Fibroblast of skin of right quadriceps (primary cell): ENCODE results near the gene GPANK1.

Experiments used
- DNase-seq: peaks from one replicate; pipeline ENCODE4 v3.0.0-alpha.2; 2013

The GPANK1 gene

DNA sequence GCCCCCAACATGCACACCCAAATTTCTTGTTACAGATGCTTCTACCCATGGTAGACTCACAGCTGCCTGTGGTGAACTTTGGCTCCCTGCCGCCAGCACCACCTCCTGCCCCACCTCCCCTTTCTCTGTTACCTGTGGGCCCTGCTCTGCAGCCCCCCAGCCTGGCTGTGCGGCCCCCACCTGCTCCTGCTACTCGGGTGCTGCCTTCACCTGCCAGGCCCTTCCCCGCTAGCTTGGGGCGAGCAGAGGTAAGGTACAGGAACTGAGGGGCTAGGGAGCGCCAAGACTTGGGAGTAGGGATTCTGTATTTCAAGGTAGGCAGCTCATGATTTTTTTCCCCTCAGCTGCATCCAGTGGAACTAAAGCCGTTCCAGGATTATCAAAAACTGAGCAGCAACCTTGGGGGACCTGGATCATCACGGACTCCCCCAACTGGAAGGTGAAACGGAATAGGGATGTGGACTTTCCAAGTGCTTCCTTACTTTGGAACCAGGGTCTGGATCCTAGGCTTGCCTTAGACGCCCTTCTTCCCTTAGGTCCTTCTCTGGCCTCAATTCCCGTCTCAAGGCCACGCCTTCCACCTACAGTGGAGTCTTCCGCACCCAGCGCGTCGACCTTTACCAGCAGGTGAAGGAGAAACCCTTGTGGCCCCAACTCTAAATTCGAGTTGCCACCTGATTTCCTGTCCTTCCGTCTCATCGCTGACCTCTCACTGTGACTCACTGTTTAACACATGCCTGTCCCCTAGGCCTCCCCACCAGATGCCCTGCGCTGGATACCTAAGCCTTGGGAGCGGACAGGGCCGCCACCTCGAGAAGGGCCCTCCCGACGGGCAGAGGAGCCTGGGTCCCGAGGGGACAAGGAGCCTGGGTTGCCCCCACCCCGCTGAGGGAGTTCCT, 27.9 kb downstream of the GPANK1 start:
- DNase-seq = no peak

DNA sequence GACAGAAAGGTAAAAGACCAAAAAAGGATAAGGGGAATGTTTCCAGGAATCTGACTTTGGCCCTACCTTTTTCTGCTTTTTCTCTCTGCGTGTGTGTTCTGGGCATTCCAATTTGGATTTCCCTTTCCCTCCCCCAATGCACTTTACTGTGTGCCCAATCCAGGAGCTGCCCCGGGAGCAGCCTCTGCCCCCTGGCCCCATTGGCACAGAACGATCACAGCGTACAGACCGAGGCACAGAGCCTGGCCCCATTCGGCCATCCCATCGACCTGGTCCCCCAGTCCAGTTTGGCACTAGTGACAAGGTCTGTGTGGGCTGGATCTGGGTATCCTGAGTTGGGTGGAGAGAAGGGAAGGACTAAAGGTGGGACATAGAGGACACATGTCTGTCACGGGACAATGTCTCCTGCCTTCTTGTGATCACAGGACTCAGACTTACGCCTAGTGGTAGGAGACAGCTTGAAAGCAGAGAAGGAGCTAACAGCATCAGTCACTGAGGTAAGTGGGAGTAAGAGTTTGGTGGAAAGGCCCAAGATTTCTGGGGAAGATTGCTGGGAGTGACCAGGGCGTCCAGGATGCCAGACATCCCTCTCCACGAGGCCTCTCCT, 29.7 kb downstream of the GPANK1 start:
- no peak for DNase-seq

DNA sequence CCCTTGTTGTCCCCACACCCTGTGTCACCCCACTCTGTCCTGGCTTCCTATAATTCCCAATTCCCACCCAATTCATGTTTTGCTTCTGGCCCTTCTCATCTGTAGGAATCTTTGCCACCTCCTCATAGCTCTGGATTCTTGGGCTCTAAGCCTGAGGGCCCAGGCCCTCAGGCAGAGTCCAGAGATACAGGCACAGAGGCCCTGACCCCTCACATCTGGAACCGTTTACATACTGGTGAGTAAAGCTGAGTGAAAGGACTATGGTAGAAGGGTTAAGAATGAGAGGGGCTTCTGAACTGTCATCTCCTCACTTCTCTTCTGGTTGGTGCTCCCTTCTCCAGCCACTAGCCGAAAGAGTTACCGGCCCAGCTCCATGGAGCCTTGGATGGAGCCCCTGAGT, 30.7 kb downstream of the GPANK1 start:
- DNase-seq = no peak

DNA sequence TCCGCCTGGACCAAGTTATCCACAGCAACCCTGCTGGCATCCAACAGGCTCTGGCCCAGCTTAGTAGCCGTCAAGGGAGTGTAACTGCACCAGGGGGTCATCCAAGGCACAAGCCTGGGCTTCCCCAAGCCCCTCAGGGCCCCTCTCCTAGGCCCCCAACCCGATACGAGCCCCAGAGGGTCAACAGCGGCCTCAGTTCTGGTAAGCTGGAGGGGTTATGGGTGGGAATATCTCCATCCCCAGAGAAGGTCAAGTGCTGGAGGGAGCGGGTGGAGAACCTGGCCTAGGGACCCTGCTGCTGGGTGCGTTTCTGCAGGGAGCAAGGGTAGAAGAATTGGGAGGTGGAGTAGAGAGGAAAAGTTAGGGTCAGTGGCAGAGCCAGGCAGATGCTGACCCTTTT, 31.4 kb downstream of the GPANK1 start:
- no peak for DNase-seq

DNA sequence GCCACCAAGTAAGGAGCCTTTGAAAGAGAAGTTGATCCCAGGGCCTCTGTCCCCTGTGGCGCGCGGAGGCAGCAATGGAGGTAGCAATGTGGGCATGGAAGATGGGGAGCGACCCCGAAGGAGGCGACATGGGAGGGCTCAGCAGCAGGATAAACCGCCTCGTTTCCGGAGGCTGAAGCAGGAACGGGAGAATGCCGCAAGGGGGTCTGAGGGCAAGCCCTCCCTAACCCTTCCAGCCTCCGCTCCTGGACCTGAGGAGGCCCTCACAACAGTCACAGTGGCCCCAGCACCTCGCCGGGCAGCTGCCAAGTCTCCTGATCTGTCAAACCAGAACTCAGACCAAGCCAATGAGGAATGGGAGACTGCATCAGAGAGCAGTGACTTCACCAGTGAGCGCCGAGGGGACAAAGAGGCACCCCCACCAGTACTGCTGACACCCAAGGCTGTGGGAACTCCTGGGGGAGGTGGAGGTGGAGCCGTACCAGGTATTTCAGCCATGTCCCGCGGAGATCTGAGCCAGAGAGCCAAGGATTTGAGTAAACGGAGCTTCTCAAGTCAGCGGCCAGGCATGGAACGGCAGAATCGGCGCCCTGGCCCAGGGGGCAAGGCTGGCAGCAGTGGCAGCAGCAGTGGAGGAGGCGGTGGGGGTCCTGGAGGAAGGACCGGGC, 32.4 kb downstream of the GPANK1 start:
- DNase-seq = no peak

DNA sequence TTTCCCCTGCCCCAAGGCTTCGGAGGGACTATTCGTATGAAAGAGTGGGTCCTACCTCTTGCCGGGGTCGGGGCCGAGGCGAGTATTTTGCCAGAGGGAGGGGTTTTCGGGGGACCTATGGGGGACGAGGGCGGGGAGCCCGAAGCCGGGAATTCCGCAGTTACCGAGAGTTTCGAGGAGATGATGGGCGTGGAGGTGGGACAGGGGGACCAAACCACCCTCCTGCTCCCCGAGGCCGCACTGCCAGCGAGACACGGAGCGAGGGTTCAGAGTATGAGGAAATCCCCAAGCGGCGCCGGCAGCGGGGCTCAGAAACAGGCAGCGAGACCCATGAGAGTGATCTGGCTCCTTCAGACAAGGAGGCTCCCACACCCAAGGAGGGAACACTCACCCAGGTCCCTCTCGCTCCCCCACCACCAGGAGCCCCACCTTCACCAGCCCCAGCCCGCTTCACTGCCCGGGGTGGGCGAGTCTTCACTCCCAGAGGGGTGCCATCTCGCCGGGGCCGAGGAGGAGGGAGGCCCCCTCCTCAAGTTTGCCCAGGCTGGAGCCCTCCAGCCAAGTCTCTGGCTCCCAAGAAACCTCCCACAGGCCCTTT, 33.0 kb downstream of the GPANK1 start:
- DNase-seq = no peak

DNA sequence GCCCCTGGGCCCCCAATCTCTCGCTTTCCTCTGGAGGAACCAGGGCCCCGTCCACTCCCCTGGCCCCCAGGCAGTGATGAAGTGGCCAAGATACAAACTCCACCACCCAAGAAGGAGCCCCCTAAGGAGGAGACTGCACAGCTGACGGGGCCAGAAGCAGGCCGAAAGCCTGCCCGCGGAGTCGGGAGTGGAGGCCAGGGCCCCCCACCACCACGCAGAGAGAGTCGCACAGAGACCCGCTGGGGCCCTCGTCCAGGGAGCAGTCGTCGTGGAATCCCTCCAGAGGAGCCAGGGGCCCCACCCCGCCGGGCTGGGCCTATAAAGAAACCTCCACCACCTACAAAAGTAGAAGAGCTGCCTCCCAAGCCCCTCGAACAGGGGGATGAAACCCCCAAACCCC, 33.6 kb downstream of the GPANK1 start:
- no peak for DNase-seq

DNA sequence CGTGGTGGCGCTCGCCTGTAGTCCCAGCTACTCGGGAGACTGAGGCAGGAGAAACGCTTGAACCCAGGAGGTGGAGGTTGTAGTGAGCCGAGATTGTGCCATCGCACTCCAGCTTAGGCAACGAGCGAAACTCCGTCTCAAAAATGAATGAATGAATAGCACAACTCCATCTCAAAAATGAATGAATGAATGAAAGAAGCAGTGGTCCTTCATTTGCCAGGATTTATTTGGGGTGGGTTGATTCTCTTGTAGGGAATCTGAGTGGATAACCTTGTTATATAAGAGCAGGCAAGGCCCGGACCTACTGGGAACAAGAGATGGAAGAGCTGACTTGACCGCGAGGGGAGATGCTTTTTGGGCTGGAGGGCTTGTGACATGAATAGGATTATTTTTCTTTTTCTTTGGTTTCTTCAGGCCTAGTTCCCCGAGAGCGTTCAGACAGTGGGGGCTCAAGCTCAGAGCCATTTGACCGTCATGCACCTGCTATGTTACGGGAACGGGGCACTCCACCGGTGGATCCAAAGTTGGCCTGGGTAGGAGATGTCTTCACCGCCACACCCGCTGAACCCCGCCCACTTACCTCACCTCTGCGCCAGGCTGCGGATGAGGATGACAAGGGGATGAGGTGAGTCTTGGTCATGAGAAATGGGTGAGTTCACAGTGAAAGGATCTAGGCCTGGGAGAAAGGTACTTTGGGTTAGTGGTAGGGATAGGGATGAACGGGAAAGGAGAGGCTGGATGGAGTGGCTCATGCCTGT, 34.4 kb downstream of the GPANK1 start:
- no peak for DNase-seq

DNA sequence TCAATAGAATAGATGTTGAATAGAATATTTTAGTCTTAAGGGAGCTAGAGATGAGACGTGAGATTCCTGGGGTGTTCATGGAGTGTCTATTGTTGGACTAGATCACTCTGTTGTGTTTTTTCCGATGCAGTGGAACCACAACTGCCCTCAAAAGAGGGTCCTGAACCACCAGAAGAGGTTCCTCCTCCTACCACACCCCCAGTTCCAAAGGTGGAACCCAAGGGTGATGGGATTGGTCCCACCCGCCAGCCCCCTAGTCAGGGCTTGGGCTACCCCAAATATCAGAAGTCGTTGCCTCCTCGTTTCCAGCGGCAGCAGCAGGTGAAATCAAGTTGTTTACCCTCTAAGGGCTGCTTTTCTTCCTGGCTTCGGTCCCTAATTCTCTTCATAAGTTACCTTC, 35.8 kb downstream of the GPANK1 start:
- no peak for DNase-seq

DNA sequence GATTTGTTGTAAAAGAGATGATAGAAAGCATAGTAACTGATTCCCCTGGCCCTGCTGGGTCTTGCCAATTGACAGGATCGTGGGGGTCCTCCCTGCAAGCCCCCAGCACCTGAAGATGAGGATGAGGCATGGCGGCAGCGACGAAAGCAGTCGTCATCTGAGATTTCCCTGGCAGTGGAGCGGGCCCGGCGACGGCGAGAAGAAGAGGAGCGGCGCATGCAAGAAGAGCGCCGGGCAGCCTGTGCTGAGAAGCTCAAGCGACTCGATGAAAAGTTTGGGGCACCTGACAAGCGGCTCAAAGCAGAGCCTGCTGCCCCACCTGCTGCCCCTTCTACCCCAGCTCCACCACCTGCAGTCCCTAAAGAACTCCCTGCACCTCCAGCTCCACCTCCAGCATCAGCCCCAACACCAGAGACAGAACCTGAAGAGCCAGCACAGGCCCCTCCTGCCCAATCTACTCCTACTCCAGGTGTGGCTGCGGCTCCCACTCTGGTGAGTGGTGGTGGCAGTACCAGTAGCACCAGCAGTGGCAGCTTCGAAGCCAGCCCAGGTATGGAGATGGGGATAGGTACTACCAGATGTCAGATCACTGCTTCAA, 37.0 kb downstream of the GPANK1 start:
- DNase-seq = no peak

DNA sequence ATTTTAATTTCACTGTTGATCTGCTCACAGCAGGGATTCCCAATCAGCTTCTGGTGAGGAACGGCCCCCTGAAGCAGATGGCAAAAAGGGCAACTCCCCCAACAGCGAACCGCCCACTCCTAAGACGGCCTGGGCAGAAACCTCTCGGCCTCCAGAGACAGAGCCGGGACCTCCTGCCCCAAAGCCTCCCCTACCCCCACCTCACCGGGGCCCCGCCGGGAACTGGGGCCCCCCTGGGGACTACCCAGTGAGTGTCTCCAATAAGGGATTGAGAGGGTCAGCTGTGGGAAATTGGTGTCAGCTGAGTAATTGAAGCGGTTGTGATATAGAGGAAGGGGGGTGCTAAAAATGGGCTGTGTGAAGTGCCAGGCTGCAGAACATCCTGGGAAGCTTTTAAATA, 37.8 kb downstream of the GPANK1 start:
- DNase-seq = no peak

DNA sequence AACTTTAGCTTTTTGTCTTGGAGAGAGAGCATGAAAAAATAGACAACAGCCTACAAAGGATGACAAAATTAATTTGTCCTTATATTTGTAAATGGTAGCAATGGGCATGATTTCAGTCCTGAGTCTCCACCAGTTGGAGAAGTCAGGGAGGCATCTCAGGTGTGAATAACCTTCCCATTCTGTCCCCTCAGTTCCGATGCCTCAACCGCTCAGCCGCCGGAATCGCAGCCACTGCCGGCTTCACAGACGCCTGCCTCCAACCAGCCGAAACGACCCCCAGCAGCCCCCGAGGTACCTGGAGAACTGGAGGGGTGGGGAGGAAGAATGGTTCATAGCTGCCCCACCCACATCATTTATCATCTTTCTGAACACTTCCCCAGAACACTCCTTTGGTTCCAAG, 40.7 kb downstream of the GPANK1 start:
- no peak for DNase-seq

DNA sequence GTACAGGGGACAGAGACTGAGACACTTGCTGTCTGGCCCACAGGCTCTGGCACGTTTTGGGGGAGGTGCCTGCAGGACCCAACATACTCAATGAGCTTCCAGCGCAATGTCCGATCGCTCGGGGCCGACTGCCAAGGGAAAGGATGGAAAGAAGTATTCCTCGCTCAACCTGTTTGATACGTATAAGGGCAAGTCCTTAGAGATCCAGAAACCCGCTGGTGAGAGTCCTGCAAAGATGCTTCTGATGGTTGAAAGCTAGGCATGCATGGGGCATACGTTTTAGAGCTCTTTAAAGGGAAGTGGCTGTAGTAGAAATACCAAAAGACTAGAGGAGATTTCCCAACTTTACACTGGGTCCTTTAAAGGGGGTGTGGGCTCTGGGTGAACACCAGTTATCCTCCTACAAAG, 42.1 kb downstream of the GPANK1 start:
- no peak for DNase-seq

DNA sequence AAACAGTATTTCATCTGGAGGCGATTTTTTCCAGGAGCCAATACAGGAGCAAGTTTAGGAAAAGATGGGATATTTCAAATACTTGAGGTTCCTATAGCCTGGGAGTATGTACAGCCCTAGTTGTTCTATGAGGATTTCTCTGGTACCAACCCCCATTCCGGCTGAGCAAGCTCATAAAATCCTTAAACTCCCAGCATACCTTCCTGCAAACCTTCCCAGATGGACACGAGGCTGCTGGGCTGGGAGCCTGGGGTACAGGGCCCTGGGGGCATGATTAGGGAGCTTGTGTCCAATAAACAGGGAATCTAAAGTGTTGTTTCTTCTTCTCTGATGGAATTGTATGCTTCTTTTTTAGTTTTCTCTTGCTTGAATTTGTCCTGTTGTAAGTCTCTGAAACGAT, 42.8 kb downstream of the GPANK1 start:
- peak; percentile 37 for DNase-seq

DNA sequence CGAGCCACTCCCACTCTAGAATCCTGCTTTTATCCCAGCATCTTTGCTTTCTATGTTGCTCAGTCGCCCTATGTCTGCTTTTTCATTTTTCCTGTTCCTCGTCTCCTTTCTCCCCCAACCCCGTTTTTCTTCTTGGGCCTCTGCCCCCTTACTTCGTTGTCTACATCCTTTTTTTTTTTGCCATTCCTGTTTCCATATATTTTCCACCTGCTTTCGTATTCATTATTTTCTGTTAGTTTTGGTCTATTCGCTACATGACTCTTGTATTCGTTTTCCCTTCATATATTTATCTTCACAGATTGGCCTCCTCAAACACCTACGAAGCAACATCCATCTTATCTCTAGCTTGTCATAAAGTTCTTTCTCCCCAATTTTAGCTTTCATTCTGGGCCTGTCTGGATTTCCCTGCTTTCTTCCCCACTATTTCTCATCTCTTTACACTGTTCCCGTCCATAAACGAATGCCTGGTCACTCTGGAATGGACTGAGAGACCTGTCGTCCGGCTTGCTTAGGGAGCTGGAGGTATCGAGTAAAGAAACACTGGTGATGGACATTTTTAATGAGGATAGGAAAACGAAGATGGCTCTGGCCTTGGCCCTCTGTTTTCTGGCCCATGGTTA, 43.4 kb downstream of the GPANK1 start:
- no peak for DNase-seq

DNA sequence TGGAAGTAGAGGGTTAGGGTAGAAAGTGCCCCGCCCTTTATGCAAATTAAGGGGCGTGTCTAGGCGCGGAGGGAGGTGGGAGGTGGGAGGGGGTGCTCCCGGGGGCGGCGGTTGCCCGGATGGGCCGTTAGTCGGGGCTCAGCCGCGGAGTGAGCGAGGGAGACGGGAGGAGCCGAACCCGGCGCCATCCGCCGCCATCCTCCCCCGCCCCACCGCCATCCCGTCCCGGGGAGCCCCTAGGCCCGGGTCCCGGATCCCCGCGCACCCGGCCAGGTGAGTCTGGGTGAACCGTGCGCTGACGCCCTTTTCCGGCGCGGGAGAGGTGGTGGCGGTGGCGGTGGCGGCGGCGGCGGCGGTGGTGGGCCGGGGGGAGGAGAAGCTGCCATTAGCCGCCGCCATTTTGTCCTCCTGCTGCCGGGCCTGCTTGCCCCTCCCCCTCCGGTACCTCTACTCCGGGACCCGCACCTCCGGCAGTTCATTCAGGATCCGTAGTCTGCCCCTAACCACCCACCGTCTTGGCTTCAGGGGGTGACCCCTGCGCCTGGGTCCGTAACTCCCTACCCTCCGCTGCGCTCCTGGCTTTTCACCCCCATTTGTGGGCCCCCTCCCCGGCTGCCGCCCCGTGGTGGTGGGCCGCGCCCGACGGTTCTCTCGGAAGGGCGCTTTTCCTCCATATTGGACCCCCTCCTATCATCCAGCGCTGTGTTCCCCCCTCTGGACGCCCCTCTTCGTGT, 44.0 kb downstream of the GPANK1 start, which contains the start of gene PRRC2A:
Gene PRRC2A, plus strand, starts transcription at position 130 of the 734 bp plus-strand sequence. CDS start 2,075 bp downstream, outside the sequence.
- peak; percentile 100 for DNase-seq

DNA sequence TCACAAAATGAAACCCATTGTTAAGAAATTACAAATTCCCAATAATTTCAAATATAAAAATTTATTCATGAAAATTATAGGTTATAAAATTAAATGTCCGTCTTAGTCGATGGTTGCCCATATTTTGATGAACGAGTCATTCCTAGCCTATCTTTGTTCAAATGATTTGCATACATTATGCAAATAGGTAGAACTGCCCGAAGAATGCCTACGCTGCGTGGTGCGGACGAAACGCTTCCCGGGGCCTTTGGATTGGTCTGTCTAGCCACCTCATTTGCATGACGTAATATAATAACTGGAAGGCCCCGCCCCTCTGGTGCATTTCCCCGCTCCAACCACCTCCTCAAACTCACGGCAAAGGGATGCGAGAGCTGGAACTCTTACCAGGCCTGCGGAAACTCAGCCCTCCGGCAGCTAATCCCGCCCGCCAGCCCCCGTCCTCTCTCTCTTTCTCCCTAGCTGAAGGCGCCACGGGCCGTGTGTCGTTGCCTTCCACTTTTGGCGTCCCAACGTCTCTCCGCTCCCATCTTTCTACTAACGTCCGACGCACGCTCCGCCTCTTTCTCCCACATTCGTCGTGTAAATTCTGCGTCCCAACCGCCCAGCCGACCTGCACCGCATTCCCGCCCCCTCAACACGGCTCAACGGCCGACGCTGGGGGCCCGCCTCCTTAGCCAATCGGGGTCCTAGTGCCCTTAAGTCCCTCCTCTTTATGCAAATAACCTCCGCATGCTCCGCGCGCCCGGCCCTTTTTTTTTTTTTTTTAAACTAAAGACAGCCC, 44.8 kb downstream of the GPANK1 start:
- peak; percentile 98 for DNase-seq

DNA sequence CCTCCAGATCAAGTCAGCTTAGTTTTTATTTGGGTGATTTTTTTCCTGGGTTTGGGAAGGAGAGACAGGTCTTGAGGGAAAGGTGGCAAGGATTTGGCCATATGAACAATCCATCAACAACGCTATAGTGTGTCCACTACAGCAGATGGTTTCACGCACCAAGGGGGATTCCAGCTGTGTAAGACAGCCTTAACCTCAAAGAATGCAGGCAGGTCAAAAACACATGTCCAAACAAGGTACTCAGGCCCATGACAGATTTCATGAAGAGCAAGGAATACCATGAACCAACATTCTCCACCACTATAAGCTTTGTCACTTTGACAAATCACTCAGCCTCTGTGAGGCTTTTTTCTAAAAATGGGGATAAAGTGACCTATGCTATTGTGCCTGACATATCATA, 47.8 kb downstream of the GPANK1 start:
- DNase-seq = no peak

DNA sequence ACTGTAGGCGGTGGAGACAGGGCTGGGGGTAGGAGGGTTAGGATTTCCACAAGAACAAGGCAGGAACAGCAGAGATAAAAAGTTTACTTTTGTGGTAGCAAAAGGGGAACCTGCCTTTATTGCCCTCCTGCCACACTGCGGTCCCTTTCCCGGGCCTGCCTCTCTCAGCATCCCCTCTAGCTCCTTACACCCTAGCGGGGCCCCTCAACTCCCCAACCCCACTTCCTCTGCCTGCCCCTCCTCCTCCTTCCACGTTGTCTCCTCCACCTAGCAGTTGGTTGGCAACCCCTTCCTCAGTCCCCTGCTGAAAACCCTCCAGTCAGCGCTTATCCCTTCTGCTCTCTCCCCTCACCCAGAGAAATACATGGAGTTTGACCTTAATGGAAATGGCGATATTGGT, 49.0 kb downstream of the GPANK1 start:
- DNase-seq = no peak
